Measurements from ENCODE around the gene CCDC90B. TPM values are rescaled to one million over a fixed set of nuclear protein-coding genes. Genes with fewer than 3 reads are reported as not detected.

The CCDC90B gene
- total RNA-seq, 1 donor: 44.6 TPM

DNA sequence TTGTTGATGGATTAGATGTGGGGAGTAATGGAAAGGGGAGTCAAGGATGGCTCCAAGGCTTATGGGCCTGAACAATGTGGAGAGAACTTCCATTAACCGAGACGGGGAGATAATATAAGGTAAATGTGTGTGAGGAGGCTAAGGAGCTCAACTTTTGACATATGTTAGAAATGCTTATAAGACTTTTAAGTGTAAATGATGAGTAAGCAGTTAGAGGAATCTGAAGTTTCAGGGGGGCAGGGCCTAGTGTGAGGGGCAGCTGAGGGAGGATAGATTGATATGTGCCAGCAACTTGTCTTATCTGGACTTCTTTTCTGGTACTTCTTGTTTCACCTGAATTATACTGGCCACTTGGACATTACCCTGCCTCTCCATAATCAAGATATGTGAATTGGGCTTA lies 62.7 kb downstream of the CCDC90B start:
- Histone ChIP-seq H3K27me3 (ENCODE audit: insufficient read depth, low read length) (no peaks in the 10 kb centered on the region), H3K9me3 (ENCODE audit: low read depth, low read length) (no peaks in the 10 kb centered on the region), H3K4me1 (ENCODE audit: insufficient read depth, low read length) (no peaks in the 10 kb centered on the region), H3K4me3 (ENCODE audit: low read length) (no peak overlapping the region)

DNA sequence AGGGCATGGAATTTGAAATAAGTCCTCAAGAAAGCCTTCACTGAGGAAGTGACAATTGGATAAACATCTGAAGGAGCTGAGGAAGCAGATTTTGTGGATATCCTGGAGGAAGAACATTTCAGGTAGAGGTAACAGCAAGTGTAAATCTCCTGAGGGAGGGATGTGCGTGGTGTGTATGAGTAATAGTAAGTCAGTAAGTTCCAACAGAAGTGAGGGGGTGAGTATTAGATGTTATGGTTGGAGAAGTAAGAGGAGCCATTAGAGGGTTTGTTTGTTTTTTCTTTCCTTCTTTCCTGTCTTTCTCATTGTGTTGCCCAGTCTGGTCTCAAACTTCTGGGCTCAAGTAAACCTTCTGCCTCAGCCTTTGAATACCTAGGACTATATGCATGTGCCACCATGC lies 63.7 kb downstream of the CCDC90B start:
- Histone ChIP-seq H3K4me3 (ENCODE audit: low read length) (no peak overlapping the region), H3K9me3 (ENCODE audit: low read depth, low read length) (no peaks in the 10 kb centered on the region), H3K4me1 (ENCODE audit: insufficient read depth, low read length) (no peaks in the 10 kb centered on the region), H3K27me3 (ENCODE audit: insufficient read depth, low read length) (no peaks in the 10 kb centered on the region)

DNA sequence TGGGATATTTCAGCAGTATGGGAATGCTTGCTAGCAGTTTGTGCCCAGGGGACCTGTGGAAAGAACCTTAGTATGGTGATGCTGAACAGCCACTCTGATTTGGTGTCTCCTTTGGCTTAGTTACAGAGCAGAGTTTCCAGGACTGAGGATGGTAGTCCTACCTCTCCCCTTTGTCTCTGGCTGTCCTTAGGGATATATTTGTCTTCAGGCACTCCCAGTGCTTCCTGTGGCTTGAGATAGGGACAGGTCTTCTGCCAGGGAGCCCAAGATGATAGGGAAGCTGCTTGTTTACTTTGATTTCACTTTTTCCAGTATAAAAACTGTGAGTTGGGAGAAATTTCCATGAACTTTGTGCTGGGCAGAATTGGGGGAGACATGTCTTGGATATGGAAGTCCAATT lies 64.5 kb downstream of the CCDC90B start:
- Histone ChIP-seq H3K4me1 (ENCODE audit: insufficient read depth, low read length) (no peaks in the 10 kb centered on the region), H3K4me3 (ENCODE audit: low read length) (no peak overlapping the region)

DNA sequence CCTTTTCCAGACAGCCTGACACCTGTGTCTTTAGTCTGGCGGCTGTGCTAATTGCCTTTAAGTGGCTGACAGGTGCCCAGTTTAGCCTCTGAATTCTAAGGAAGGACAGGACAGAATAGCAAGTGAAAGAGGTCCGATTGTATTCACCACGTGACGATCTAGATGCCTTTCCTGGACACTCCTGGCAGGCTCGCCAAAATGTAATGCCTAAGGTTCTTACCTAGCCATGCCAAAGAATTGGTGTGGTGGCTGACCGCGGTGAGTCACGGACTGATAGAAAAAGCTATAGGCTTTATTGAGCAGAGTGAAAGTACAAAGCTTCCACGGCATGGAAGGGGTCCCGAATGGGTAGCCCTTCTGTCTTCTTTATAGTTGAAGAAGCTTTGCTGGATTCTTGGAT lies 65.9 kb downstream of the CCDC90B start:
- Histone ChIP-seq H3K9me3 (ENCODE audit: low read depth, low read length) (no peaks in the 10 kb centered on the region), H3K27me3 (ENCODE audit: insufficient read depth, low read length) (no peaks in the 10 kb centered on the region), H3K4me1 (ENCODE audit: insufficient read depth, low read length) (no peaks in the 10 kb centered on the region), H3K4me3 (ENCODE audit: low read length) (no peak overlapping the region)

More for the DNA sequence above, 64.5 kb downstream of the CCDC90B start:
- no peaks in the 10 kb centered on the region for H3K9me3 ChIP-seq (ENCODE audit: low read depth, low read length)
- H3K27me3 ChIP-seq (ENCODE audit: insufficient read depth, low read length): no peaks in the 10 kb centered on the region

DNA sequence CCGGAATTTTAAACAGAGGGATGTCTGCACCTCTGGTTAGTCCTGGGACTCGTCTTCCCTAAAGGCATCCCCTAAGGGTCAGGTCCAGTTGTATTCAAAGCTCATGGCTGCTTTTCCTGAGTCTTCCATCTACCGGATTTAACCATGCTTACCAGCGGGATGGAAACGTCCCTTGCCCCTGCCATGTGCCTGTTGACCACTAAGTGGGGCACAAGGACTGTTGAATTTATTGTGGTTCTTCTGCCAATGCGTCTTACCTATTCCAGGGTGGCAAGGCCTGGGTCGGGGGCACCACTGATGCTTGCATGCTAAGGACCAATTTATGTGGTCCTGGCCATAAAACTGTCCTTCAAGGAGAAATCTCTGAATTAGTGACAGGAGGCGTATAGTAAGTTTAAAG lies 67.1 kb downstream of the CCDC90B start:
- no peaks in the 10 kb centered on the region for H3K4me1 ChIP-seq (ENCODE audit: insufficient read depth, low read length)
- H3K4me3 ChIP-seq (ENCODE audit: low read length): no peak overlapping the region
- no peaks in the 10 kb centered on the region for H3K27me3 ChIP-seq (ENCODE audit: insufficient read depth, low read length)
- H3K9me3 ChIP-seq (ENCODE audit: low read depth, low read length): no peaks in the 10 kb centered on the region

Other genes starting within 250 kb of the CCDC90B start
- 104 TPM for gene RAB30, start 214.5 kb downstream of the CCDC90B start, total RNA-seq
- gene PCF11, start 129.2 kb downstream of the CCDC90B start, total RNA-seq: 167 TPM
- gene ANKRD42, start 92.7 kb downstream of the CCDC90B start, total RNA-seq: 5.8 TPM

Measured in mononuclear cell (primary cell).